Mesothelial cell of epicardium (in vitro differentiated cells): Measurements from ENCODE around the gene RBMS1. TPM values are rescaled to one million over a fixed set of nuclear protein-coding genes. Genes with fewer than 3 reads are reported as not detected.

Experiments used
- DNase-seq, 2 experiments: peaks; one replicate each; pipeline ENCODE4 v3.0.0; 2021; ENCODE audit warnings: low spot score in 2 of 2; ENCODE audit not compliant: unreplicated experiment in 2 of 2
- H3K27ac Mint-ChIP-seq: 2 replicates; pipeline ENCODE4 v1.8.0; 2021; ENCODE audit warnings: mixed read lengths
- H3K27me3 Mint-ChIP-seq: 2 replicates; pipeline ENCODE4 v1.8.0; 2021; ENCODE audit warnings: low read depth, mixed read lengths
- H3K36me3 Mint-ChIP-seq: 2 replicates; pipeline ENCODE4 v1.8.0; 2021; ENCODE audit warnings: mixed read lengths
- H3K4me1 Mint-ChIP-seq: 2 replicates; pipeline ENCODE4 v1.8.0; 2021; ENCODE audit warnings: mixed read lengths
- H3K4me3 Mint-ChIP-seq: 2 replicates; pipeline ENCODE4 v1.8.0; 2021; ENCODE audit warnings: mild to moderate bottlenecking, moderate library complexity, mixed read lengths
- H3K9me3 Mint-ChIP-seq: 2 replicates; pipeline ENCODE4 v1.8.0; 2021; ENCODE audit warnings: mixed read lengths
- total RNA-seq: library from RNA; stranded (reverse); gene quantifications from 3 replicates; pipeline ENCODE4 v1.2.1, GENCODE V29; 2021
- TF ChIP-seq, protein P1 (sequence below): fragments of 200-600 bp; sonication (generic); IDR thresholded peaks from one replicate; pipeline ENCODE4 v1.5.0; 2021; ENCODE audit warnings: antibody characterized with exemption; ENCODE audit not compliant: unreplicated experiment

RBMS1 gene
- total RNA-seq, 1 donor from 2014 or later: 128 TPM

DNA sequence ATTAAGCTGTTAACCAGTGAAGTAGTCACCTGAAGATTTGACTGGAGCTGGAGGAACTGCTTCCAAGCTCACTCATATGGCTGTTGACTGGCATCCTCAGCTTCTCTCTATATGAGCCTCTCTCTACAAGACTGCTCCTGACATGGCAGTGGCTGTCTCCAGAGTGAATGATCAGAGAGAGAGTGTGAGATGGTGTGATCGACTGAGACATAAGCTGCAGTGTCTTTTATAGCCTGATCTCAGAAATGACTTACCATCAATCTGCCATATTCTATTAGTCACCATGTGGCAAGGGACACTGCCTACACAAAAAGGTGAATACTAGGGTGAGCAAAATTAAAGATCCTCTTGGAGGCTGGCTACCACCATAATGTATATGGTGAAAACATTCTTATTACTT, 7.8 kb upstream of the RBMS1 start:
- H3K9me3 Mint-ChIP-seq: no peaks in the 10 kb centered on the region
- H3K27me3 Mint-ChIP-seq: no peaks in the 10 kb centered on the region
- no peak overlapping the region for H3K4me3 Mint-ChIP-seq
- TF ChIP-seq, protein P1, sequence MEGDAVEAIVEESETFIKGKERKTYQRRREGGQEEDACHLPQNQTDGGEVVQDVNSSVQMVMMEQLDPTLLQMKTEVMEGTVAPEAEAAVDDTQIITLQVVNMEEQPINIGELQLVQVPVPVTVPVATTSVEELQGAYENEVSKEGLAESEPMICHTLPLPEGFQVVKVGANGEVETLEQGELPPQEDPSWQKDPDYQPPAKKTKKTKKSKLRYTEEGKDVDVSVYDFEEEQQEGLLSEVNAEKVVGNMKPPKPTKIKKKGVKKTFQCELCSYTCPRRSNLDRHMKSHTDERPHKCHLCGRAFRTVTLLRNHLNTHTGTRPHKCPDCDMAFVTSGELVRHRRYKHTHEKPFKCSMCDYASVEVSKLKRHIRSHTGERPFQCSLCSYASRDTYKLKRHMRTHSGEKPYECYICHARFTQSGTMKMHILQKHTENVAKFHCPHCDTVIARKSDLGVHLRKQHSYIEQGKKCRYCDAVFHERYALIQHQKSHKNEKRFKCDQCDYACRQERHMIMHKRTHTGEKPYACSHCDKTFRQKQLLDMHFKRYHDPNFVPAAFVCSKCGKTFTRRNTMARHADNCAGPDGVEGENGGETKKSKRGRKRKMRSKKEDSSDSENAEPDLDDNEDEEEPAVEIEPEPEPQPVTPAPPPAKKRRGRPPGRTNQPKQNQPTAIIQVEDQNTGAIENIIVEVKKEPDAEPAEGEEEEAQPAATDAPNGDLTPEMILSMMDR: no peak
- DNase-seq: no peak
- no peak overlapping the region for H3K27ac Mint-ChIP-seq
- H3K4me1 Mint-ChIP-seq: peaks cover 1% of the 10 kb centered on the region
- no peaks in the 10 kb centered on the region for H3K36me3 Mint-ChIP-seq

DNA sequence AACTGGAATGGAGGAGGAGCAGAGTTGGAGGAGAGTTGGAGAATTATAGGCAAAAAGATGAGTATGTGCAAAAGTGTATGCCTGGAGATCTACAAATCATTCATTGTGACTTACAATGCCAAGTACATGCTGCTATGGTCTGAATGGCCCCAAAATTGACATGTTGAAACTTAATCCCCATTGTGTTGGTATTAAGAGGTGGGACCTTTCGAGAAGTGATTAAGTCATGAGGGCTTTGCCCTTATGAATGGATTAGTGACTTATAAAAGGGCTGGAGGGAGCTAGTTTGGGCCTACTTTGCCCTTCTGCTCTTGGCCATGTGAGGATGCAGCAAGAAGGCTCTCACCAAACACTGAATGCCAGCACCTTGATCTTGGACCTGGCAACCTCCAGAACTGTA, 6.3 kb upstream of the RBMS1 start:
- Mint-ChIP-seq H3K9me3 (no peaks in the 10 kb centered on the region), H3K36me3 (no peaks in the 10 kb centered on the region), H3K4me1 (no peaks in the 10 kb centered on the region), H3K27me3 (no peaks in the 10 kb centered on the region), H3K4me3 (no peak overlapping the region), H3K27ac (no peak overlapping the region)
- no peak for DNase-seq
- TF ChIP-seq, protein P1: no peak

DNA sequence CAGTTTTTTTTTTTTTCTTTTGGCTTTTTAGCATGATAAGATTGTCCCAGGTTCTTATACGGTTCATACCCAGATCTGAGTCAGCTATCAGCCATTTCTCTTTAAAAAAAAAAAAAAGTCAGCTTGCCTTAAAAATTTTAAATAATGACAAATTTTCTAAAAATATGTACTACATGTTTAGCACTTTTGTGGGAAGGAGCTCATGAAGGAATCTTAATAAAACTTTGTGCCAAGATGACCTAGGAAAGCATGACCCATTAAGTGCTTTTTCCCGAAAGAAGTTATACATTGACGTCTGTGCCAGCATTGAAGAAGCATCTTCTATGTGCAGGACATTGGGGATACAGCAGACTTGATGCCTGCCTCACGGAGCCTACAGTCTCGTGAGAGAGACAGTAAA, 4.5 kb upstream of the RBMS1 start:
- H3K4me1 Mint-ChIP-seq: peaks cover 4% of the 10 kb centered on the region
- TF ChIP-seq, protein P1: no peak
- H3K27me3 Mint-ChIP-seq: no peaks in the 10 kb centered on the region
- no peak for DNase-seq
- no peak overlapping the region for H3K27ac Mint-ChIP-seq
- H3K9me3 Mint-ChIP-seq: no peaks in the 10 kb centered on the region
- no peak overlapping the region for H3K4me3 Mint-ChIP-seq
- no peaks in the 10 kb centered on the region for H3K36me3 Mint-ChIP-seq

DNA sequence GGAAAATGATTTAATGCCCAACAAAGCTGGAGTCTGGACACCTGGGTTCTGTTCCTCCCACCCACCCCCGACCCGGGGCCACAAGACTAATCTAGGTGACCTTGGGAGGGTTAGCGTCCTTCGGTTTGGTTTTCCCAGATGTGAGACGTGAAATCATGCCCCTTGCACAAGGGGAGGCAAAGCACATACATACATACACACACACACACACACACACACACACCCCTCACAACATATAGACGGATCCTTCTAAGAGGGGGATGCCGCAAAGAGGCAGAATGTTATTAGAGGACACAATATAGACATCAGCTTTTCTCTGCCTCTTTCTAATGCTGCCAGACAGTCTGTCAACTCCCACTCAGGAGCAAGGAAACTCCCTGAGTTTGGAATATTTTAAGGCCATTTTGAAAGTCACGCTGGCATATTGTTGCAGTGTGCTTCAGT, 616 bp upstream of the RBMS1 start:
- no peaks in the 10 kb centered on the region for H3K9me3 Mint-ChIP-seq
- H3K27ac Mint-ChIP-seq: peak overlapping the region; percentile 82
- no peaks in the 10 kb centered on the region for H3K27me3 Mint-ChIP-seq
- TF ChIP-seq, protein P1: no peak
- no peak for DNase-seq
- H3K4me3 Mint-ChIP-seq: peak overlapping the region; percentile 83
- peaks cover 22% of the 10 kb centered on the region for H3K4me1 Mint-ChIP-seq
- no peaks in the 10 kb centered on the region for H3K36me3 Mint-ChIP-seq

DNA sequence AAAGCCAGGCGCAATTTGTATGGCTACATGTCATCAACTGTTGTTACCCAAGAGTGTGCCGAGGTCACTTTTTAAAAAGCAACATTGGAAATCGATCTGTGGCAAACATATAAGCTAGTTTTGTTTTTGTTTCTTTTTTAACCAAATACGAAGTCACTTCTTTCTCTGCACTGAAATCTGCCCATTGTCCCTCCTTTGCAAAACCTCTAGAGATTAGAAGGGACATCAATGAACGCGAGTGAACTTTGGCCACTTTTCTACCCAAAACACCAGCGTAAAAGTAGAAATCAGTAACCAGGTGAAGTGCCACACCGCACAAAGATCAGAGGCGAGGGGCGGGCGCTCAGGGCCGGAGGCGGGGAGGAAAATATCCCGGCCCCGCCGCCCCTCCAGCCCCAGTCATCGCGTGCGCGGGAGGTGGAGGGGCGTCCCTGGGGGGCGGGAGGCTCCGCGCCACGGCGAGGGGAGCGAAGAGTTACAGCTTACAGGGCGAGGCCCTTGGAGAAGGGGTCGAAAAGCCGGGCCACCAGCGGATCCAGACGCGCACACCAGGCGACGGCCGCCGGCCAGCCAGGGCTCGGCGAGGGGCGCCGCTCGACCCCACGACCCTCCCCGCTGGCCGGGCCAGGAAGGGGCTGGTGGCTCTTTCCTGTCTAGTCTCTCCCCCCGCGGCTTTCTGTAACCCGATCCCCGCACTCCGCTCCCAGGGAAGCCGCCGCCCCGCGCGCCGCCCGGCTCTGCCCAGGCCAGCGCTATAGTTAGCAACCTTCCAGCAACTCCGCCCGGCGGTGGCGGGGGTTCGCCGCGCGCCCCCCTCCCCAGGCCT, 993 bp downstream of the RBMS1 start:
- TF ChIP-seq, protein P1: no peak
- H3K27ac Mint-ChIP-seq: peak overlapping the region; percentile 95
- peaks cover 29% of the 10 kb centered on the region for H3K4me1 Mint-ChIP-seq
- H3K9me3 Mint-ChIP-seq: no peaks in the 10 kb centered on the region
- no peaks in the 10 kb centered on the region for H3K36me3 Mint-ChIP-seq
- H3K4me3 Mint-ChIP-seq: peak overlapping the region; percentile 83
- DNase-seq: peak; percentile 66 to 82
- no peaks in the 10 kb centered on the region for H3K27me3 Mint-ChIP-seq
